Lower lobe of right lung (tissue), 2 donors: ENCODE results near the gene CCM2. TPM values are rescaled to one million over a fixed set of nuclear protein-coding genes. Genes with fewer than 3 reads are reported as not detected.

Experiments
- ATAC-seq, 2 donors: fragments of 200-7000 bp; cut with Tn5 transposase; one replicate each; pipeline ENCODE4 v1.9.1; 2020 to 2022; ENCODE audit warnings: mild to moderate bottlenecking in 2 of 2, moderate library complexity in 2 of 2
- DNase-seq: peaks from one replicate; pipeline ENCODE4 v3.0.0-alpha.2; 2020
- H3K27ac ChIP-seq: fragments of 200-600 bp; one replicate; pipeline ENCODE4 v1.8.0; 2022
- H3K27me3 ChIP-seq: fragments of 200-600 bp; one replicate; pipeline ENCODE4 v1.8.0; 2022; ENCODE audit warnings: low read depth
- H3K36me3 ChIP-seq: fragments of 200-600 bp; one replicate; pipeline ENCODE4 v1.8.0; 2022; ENCODE audit warnings: mild to moderate bottlenecking
- H3K4me1 ChIP-seq: fragments of 200-600 bp; one replicate; pipeline ENCODE4 v1.8.0; 2022
- H3K4me3 ChIP-seq: fragments of 200-600 bp; one replicate; pipeline ENCODE4 v1.8.0; 2022; ENCODE audit warnings: mild to moderate bottlenecking
- H3K9me3 ChIP-seq: fragments of 200-600 bp; one replicate; pipeline ENCODE4 v1.8.0; 2022
- CTCF ChIP-seq: fragments of 200-600 bp; IDR thresholded peaks from one replicate; pipeline ENCODE4 v1.8.0; 2022; ENCODE audit warnings: antibody characterized with exemption, mild to moderate bottlenecking
- intact Hi-C: fragments of 100-400 bp; cut with DNase I; formaldehyde crosslinking; loops from one replicate; pipeline ENCODE4 v1.11.0; 2022
- total RNA-seq: library from RNA; stranded (reverse); fragmentation: NEBNext Ultra II Directional; extraction: Animal tissue kit (Norgen Biotek cat#: 25700); gene quantifications from one replicate; pipeline ENCODE4 v1.2.1, GENCODE V29; 2021
- donor health status: DM: no; HTN: yes; CAD: no; lungs with severe emphysema.

CCM2 gene
- total RNA-seq, 1 donor from 2014 or later: 45.7 TPM

- no peak for TF ChIP-seq CTCF
- Histone ChIP-seq H3K4me3 (no peak overlapping the region), H3K36me3 (peaks cover under 1% of the 10 kb centered on the region), H3K27ac (no peak overlapping the region), H3K27me3 (peaks cover 11% of the 10 kb centered on the region), H3K4me1 (peaks cover 14% of the 10 kb centered on the region), H3K9me3 (no peaks in the 10 kb centered on the region)
- DNase-seq (no peak), ATAC-seq (no peak)
- intact Hi-C loops: no loop called here
These were observed 92.9 kb downstream of the CCM2 start for GRCh38 chr7:45092931-45093235.

GRCh38 chr7:45098983-45099839 is 99.2 kb downstream of the CCM2 start:
- no peak for TF ChIP-seq CTCF
- intact Hi-C loops: no loop called here
- H3K4me3 ChIP-seq: no peak overlapping the region
- DNase-seq (peak; percentile 26), ATAC-seq (no peak)
- peaks cover 64% of the 10 kb centered on the region for H3K36me3 ChIP-seq
- H3K27ac ChIP-seq: no peak overlapping the region
- no peaks in the 10 kb centered on the region for H3K9me3 ChIP-seq
- no peaks in the 10 kb centered on the region for H3K27me3 ChIP-seq
- no peaks in the 10 kb centered on the region for H3K4me1 ChIP-seq

GRCh38 chr7:45099891-45100760 is 100.1 kb downstream of the CCM2 start:
- no peak overlapping the region for H3K4me3 ChIP-seq
- intact Hi-C loops: no loop called here
- ATAC-seq (no peak), DNase-seq (peak; percentile 30)
- H3K4me1 ChIP-seq: no peaks in the 10 kb centered on the region
- H3K27ac ChIP-seq: no peak overlapping the region
- no peak for TF ChIP-seq CTCF
- peaks cover 73% of the 10 kb centered on the region for H3K36me3 ChIP-seq
- no peaks in the 10 kb centered on the region for H3K27me3 ChIP-seq
- H3K9me3 ChIP-seq: no peaks in the 10 kb centered on the region

- DNase-seq (peak; percentile 13), ATAC-seq (no peak)
- H3K27ac ChIP-seq: no peak overlapping the region
- intact Hi-C loops: no loop called here
- no peaks in the 10 kb centered on the region for H3K27me3 ChIP-seq
- no peaks in the 10 kb centered on the region for H3K9me3 ChIP-seq
- TF ChIP-seq CTCF: no peak
- H3K4me3 ChIP-seq: no peak overlapping the region
- H3K4me1 ChIP-seq: no peaks in the 10 kb centered on the region
- H3K36me3 ChIP-seq: peaks cover 81% of the 10 kb centered on the region
These were observed 100.9 kb downstream of the CCM2 start for GRCh38 chr7:45100761-45101480.

- H3K27me3 ChIP-seq: no peaks in the 10 kb centered on the region
- H3K4me1 ChIP-seq: no peaks in the 10 kb centered on the region
- no peak overlapping the region for H3K4me3 ChIP-seq
- no peaks in the 10 kb centered on the region for H3K9me3 ChIP-seq
- DNase-seq (peak; percentile 29), ATAC-seq (no peak)
- intact Hi-C loops: no loop called here
- peaks cover 89% of the 10 kb centered on the region for H3K36me3 ChIP-seq
- TF ChIP-seq CTCF: no peak
- H3K27ac ChIP-seq: no peak overlapping the region
These were observed 101.7 kb downstream of the CCM2 start for GRCh38 chr7:45101748-45102147.
